ENCODE data around the gene PRCP.

Gene PRCP

GRCh38 chr11:82937554-82937953 is 37.3 kb upstream of the PRCP start:
- H3K4me3 ChIP-seq (ENCODE audit: low read length) = no peak overlapping the region
- DNase-seq (ENCODE audit: low read depth) = no peak
- TF ChIP-seq, protein P1, sequence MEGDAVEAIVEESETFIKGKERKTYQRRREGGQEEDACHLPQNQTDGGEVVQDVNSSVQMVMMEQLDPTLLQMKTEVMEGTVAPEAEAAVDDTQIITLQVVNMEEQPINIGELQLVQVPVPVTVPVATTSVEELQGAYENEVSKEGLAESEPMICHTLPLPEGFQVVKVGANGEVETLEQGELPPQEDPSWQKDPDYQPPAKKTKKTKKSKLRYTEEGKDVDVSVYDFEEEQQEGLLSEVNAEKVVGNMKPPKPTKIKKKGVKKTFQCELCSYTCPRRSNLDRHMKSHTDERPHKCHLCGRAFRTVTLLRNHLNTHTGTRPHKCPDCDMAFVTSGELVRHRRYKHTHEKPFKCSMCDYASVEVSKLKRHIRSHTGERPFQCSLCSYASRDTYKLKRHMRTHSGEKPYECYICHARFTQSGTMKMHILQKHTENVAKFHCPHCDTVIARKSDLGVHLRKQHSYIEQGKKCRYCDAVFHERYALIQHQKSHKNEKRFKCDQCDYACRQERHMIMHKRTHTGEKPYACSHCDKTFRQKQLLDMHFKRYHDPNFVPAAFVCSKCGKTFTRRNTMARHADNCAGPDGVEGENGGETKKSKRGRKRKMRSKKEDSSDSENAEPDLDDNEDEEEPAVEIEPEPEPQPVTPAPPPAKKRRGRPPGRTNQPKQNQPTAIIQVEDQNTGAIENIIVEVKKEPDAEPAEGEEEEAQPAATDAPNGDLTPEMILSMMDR (IDR thresholded peaks at IDR 0.05; ENCODE audit: insufficient read depth, low read depth, low read length, missing control alignments) = no peak

DNA sequence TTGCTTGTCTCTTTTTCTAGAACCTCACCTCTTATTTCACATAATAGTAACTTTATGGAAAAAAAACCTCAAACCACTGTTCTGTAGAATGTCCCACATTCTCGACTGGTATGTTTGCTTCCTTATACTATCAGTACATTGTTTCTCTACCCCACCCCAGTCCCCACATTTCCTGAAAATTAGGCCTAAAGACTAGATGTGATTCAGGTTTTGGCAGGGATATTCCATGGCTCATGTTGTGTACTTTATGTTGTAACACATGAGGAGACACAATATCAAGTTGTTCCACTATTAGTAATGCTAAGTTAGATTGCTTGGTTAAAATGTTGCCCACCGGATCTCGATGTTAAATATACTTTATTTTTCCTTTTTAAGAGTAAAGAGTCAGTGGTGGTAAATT is 36.0 kb upstream of the PRCP start:
- DNase-seq (ENCODE audit: low read depth) = peak; percentile 74
- no peak overlapping the region for H3K4me3 ChIP-seq (ENCODE audit: low read length)
- TF ChIP-seq, protein P1 (IDR thresholded peaks at IDR 0.05; ENCODE audit: insufficient read depth, low read depth, low read length, missing control alignments) = no peak

DNA sequence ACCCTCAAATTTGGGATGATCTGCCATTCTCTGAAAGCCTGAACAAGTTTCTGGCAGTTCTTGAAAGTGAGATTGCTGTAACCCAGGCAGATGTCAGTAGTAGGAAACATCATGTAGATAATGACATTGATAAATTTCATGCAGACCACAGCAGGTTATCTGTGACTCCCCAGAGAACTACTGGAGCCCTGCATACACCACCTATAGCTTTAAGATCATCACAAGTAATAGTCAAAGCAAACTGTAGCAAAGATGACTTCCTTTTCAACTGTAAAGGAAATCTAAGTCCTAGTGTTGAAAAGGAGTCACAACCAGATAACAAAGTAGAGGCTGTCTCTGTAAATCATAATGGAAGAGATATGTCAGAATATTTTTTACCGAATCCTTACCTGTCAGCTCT is 32.3 kb upstream of the PRCP start:
- TF ChIP-seq, protein P1 (IDR thresholded peaks at IDR 0.05; ENCODE audit: insufficient read depth, low read depth, low read length, missing control alignments) = no peak

GRCh38 chr11:82930734-82931133 is 30.5 kb upstream of the PRCP start:
- H3K4me3 ChIP-seq (ENCODE audit: low read length) = no peak overlapping the region
- TF ChIP-seq, protein P1 (IDR thresholded peaks at IDR 0.05; ENCODE audit: insufficient read depth, low read depth, low read length, missing control alignments) = no peak
- no peak for DNase-seq (ENCODE audit: low read depth)

More for the DNA sequence above, 32.3 kb upstream of the PRCP start:
- DNase-seq (ENCODE audit: low read depth) = no peak
- H3K4me3 ChIP-seq (ENCODE audit: low read length) = no peak overlapping the region

DNA sequence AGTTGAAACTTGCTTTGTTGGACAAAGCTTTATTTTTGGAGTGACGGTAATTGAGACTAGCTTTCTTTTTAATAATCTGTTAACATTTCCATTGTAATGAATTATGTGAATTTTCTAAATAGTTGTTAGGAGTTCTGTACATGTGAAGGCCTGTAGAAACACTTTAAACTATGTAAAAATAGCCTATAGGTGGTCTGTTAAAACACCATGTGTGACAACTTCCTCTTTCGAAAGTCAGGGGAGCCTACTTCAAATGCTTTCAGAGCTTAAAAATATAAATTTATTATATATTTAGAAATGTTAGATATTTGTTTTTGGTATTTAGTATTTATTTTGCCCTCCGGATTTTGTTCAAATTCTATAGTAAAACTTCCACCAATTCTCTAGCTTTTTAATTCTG is 30.0 kb upstream of the PRCP start:
- no peak overlapping the region for H3K4me3 ChIP-seq (ENCODE audit: low read length)
- no peak for DNase-seq (ENCODE audit: low read depth)
- TF ChIP-seq, protein P1 (IDR thresholded peaks at IDR 0.05; ENCODE audit: insufficient read depth, low read depth, low read length, missing control alignments) = no peak

- no peak for DNase-seq (ENCODE audit: low read depth)
- H3K4me3 ChIP-seq (ENCODE audit: low read length) = no peak overlapping the region
- TF ChIP-seq, protein P1 (IDR thresholded peaks at IDR 0.05; ENCODE audit: insufficient read depth, low read depth, low read length, missing control alignments) = no peak
Observed at GRCh38 chr11:82929121-82929520, 28.9 kb upstream of the PRCP start.

DNA sequence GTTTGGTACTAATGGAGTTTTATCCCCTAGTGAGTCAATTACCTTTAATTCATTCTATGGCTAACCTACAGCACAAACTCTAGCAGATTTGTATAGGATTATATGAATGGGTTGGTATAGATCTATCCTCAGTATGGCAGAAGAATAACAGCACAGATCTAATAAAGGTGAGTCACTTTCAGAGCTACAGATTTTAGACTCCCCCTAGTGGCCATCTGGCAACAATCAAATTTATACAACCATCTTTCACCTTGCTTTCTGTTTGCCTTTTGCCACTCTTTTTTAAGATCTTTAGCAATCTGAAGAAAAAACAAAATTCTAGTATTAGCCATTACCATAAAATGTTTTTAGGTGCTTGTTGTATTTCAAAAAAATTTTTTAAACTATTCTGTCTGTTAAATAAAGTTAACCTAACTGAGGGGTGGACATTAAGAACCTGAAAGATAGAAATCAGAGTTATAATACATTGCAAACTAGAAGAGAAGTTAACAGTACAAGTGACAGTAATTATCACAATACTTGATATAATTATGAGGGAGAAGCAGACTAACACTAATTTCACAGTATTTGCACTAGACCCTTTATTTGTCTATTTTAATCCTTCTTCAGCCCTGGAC is 27.1 kb upstream of the PRCP start:
- peak; percentile 69 for DNase-seq (ENCODE audit: low read depth)
- TF ChIP-seq, protein P1 (IDR thresholded peaks at IDR 0.05; ENCODE audit: insufficient read depth, low read depth, low read length, missing control alignments) = peak; percentile 73
- H3K4me3 ChIP-seq (ENCODE audit: low read length) = no peak overlapping the region
